GM19193 (cell line): ENCODE results near the gene ACVRL1.

Experiments
- POLR2A ChIP-seq: IDR thresholded peaks from 4 replicates; pipeline ENCODE4 v1.6.1; 2011; ENCODE audit not compliant: insufficient read depth, insufficient read length; ENCODE audit errors: extremely low read depth

ACVRL1 gene

DNA sequence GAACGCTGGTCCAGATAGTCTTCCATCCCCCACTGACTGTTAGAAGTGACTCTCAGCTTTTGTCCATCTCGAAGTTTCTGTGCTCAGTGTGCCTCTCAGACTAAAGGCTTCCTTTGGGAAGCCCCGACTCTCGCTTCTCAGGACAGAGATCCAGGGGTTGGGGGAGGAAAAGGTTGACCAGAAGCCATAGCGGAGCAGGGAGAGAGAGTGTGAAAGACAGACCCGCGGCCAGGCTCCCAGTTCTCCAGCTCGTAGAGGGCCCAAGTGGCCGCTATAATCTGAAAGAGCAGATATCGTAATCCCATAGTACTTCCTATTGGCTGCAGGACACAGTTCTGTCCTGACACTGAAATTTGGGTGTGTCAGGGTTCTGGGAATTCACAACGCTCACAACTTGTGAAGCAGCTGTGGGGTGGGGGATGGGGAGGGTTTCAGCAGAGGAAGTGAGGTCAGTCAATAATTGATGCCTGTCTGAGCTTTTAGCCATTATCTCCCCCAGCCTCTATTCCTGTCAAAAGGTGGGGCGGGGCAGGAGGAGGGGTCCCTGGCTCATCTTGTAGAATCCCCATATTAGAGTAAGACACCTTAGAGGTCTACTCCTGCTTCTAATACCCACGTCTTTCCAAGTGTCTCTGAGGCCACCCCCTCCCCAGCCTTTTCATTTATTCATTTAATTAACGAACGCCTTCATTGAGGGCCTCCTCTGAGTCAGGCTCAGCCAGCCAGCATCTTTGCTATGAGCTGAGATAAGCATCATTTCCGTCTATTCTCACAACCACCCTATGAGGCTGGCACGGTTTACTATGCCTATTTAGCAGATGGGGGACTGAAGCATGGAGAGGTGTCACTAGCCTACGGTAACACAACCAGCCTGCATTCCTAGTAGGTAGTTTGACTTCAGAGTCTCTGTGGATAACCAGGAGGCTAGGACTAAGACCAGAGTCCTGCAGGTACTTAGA lies 1.6 kb upstream of the ACVRL1 start:
- no peak for TF ChIP-seq POLR2A

DNA sequence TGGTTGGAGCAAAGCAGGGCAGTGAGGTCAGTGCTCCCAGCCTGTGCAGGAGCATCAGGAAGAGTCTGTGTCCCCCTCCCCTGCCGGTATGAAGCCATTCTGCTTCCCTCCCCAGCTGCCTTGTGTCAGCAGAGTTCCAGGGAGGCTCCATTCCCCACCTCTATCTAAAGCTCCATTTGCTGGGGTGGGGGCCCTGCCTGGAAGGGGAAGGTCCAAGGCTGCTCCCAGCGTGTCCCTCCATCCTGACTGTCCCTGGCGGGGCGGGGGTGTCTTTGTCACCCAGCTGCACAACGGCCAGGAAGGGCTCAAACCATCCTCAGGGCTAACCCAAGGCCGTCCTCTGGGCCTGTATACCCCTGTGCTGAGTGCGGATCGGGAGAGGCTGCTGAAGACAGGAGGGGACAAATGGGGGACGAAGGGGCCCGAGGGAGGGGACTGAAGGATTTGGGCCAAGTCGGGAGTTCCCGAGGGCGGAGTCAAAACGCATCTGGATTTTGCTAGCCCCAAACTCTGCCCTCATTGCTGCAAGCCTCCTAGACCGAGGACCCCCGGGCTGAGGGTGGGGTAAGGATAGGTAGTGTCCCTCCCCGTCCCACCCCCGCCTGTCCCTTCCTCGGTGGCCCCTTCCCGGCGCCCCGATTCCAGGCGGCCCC lies 748 bp upstream of the ACVRL1 start:
- no peak for TF ChIP-seq POLR2A

DNA sequence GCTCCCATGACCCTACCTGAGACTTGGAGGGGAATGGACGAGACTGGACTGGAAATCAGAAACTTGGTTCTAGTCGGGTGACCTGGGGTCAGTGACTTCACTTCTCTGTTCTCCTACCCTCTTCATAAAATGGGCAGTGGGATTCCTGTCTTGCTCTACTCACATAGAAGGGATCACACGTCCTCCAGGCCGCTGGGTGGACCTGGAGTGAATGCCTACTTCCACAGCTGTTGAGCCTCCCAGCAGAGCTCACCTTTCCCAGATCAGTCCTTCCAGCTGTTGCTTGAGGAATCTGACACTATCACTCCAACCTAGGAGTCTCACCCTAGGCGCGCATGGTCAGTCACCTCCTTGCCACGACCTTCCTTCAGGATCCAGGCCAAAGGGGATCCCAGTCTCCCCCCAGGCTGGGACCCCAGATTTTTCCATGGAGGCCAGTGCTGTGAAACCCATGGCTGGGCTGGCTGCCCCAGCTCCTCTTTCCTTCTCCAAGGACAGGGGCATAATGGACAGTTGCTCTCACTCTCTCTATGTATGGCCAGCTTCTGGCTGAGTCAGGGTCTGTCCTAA lies 637 bp downstream of the ACVRL1 start:
- TF ChIP-seq POLR2A: no peak

DNA sequence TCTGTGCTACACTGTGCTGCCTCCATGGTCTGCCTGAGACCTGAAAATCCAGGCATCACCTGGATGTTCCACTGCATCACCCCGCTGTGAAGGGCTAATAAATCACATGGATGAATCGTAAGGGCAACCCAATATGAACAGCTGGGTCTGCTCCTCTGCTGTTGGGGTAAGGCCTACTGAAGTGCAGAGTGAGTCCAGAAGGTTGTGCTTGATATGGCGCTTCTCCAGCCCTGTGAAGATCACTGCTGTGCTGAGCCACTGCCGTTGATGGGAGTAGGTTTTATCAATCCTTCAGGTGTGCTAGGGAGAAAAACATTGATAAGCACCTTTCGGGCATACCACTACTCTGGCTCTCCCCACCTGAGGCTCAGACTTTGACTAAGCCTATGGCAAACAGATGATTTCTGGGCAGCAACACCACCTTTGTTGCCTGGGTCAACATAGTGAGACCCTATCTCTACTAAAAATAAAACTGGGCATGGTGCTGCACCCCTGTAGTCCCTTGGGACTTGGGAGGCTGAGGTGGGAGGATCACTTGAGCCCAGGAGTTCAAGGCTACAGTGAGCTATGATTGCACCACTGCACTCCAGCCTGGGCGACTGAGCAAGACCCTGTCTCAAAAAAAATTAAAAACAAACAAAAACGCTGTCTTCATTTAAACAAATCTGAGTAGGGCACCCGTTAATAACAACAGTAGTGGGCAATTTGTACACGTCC lies 1.7 kb downstream of the ACVRL1 start:
- TF ChIP-seq POLR2A: no peak

DNA sequence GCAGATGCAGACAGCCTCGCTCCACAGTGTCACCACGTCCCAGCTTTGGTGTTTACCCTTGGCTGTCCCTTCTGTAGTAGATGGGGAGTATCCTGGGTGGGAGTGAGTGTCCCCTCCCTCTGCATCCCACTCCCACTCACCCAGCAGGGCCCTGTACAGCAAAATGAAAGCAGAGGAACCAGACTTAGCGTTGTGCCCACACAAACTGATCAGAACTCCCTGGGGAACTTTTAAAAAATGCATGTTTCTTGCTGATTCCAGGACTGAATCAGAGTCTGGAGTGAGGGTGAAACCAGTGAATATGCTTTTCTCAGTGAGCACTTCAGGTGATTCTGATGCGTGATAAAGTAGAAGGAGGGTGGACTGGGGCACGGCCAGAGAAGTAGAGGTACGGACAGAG lies 2.9 kb downstream of the ACVRL1 start:
- TF ChIP-seq POLR2A: no peak

DNA sequence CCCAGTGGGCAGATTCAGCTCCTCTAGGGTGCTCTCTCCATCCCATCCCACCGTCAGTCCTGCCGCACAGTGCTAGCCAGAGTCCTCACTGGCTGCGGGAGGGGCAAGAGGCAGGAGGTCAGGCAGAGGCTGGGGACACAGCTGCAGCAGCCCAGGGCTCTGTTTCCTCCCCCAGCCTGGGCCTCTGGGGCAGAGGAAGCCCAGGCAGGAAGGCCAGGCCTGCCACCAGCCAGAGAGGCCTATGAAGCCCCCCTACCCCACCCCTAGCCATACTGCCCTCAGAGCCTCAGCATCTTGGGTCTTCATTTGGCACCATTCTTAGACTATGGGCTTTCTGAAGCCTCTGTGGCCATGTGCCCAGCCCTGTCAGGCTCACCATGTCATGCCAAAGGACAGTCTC lies 3.4 kb downstream of the ACVRL1 start:
- TF ChIP-seq POLR2A: no peak

DNA sequence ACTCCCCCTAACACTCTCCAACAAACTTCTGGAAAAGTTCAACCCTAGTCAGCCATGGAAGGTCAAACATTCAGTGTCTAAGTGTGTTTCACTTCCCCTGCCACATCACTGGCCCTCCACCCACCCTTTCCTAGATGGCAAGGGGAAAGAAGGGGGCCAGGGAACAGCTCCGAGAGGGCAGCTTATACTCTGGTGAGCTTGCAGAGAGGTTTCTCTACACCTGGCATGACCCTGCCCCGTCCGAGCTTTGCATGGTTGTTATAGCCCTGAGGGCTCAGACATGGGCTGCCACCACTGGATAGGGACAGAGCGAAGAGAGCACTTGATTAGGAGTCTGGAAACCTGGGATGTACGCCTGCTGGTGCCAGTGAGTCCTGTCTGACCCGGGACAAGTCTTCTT lies 4.0 kb downstream of the ACVRL1 start:
- no peak for TF ChIP-seq POLR2A

DNA sequence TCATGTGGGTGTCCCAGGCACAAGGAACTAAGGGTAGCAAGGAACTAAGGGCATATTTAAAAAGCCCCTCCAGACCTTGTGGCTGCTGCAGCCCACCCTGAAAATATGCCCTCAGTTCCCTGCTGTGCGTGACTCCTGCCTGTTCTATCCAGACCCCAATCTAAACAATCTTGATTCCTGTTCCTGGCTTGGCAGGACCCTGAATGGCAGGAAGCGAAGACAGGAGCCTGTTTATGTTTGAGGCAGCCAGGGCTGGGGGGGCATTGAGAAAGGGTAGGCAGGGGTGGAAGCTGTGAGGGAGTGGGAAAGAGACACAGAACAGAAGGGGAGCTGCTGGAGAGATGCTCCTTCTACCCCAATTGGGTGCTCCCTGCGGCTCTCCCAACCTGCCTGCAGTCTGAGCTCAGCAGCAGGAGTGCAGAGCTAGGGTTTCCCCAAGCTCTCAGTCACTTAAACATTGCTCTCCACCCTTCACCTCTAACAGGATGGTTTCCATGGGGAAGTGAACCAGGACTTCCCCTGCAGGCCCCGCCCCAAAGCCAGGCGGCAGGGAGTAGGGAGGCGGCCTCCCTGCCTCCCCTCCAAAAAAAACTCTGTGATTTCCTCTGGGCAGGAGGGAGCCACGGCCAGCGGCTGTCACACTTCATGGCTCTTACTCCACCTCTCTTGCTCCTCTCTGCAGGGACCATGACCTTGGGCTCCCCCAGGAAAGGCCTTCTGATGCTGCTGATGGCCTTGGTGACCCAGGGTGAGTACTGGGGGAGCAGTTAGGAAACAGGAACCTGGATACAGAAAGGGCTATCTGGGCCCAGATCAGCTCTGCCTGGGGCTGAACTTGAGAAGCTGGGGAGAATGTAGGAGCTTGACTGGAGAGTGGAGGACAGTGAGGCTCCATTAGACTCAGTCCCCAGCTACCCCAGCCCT lies 4.7 kb downstream of the ACVRL1 start:
- no peak for TF ChIP-seq POLR2A

DNA sequence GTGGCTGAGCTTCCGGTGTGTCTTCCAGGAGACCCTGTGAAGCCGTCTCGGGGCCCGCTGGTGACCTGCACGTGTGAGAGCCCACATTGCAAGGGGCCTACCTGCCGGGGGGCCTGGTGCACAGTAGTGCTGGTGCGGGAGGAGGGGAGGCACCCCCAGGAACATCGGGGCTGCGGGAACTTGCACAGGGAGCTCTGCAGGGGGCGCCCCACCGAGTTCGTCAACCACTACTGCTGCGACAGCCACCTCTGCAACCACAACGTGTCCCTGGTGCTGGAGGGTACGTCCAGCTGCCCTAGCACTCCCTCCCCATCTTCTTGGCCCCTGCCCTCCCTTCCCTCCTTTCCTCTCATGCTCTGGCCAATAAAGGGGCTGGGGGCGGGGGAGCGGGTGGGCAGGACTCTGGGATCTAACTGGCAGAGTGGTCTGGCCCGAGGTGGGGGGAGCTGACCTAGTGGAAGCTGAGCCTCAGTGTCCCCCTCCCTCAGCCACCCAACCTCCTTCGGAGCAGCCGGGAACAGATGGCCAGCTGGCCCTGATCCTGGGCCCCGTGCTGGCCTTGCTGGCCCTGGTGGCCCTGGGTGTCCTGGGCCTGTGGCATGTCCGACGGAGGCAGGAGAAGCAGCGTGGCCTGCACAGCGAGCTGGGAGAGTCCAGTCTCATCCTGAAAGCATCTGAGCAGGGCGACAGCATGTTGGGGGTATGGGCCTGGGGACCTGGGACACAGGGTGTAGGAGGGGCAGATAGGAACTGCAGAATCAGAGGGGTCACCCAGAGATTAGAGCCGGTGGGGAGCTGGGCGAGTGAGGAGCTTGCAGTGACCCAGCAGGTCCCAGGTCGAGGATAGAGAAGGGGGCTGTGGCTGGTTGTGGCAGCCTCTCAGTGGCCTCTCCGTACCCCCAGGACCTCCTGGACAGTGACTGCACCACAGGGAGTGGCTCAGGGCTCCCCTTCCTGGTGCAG lies 6.0 kb downstream of the ACVRL1 start:
- no peak for TF ChIP-seq POLR2A

DNA sequence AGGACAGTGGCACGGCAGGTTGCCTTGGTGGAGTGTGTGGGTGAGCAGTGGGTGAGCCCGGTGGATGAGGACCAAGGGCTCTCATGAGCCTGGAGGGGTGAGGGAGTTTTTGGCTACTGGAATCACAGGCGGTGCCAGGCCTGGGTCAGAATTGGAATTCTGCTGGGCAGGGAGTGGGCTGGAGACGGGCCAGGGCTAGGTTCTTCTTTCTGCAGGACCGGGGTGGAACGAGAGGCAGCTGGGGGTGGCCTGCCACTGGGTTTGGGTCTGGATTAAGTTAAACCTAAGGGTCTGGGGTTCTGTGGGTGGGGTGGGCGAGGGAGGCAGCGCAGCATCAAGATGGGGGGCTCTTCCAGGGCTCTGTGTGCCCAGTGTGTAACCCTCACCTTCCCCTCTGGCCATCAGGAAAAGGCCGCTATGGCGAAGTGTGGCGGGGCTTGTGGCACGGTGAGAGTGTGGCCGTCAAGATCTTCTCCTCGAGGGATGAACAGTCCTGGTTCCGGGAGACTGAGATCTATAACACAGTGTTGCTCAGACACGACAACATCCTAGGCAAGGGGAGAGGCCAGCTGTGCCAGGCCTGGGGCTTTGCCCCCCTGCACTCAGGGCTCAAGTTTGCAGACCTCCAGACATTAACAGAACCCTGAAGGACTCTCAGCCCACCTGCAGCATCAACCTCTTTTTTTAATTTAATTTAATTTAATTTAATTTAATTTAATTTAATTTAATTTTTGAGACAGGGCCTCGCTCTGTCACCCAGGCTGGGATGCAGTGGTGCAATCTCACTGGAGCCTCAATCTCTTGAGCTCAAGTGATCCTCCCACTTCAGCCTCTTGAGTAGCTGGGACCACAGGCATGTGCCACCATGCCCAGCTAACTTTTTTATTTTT lies 7.0 kb downstream of the ACVRL1 start:
- no peak for TF ChIP-seq POLR2A

DNA sequence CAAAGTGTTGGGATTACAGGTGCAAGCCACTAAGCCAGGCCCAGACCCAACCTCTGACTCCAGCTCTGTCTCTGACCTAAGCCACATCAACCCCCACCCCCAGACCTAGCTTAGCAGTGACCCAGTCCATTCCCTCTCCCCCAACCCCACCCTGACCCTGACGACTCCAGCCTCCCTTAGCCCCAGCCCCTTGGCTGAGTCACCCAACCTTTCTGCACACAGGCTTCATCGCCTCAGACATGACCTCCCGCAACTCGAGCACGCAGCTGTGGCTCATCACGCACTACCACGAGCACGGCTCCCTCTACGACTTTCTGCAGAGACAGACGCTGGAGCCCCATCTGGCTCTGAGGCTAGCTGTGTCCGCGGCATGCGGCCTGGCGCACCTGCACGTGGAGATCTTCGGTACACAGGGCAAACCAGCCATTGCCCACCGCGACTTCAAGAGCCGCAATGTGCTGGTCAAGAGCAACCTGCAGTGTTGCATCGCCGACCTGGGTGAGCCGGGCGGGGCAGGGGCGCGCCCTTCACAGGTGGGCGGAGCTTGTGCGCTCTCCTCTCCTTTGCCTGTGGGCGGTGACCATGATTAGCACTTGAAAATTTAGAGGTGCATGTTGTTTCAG lies 7.8 kb downstream of the ACVRL1 start:
- TF ChIP-seq POLR2A: no peak

DNA sequence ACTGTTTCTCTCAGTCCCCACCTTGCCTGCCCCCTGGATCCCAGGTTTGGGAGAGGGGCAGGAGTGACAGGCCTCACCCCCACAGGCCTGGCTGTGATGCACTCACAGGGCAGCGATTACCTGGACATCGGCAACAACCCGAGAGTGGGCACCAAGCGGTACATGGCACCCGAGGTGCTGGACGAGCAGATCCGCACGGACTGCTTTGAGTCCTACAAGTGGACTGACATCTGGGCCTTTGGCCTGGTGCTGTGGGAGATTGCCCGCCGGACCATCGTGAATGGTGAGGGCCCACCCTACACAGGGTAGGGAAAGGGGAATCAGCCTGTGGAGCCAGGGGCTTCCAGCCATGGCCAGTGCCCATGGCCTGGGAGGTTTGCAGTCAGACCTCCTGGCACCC lies 8.6 kb downstream of the ACVRL1 start:
- TF ChIP-seq POLR2A: no peak

DNA sequence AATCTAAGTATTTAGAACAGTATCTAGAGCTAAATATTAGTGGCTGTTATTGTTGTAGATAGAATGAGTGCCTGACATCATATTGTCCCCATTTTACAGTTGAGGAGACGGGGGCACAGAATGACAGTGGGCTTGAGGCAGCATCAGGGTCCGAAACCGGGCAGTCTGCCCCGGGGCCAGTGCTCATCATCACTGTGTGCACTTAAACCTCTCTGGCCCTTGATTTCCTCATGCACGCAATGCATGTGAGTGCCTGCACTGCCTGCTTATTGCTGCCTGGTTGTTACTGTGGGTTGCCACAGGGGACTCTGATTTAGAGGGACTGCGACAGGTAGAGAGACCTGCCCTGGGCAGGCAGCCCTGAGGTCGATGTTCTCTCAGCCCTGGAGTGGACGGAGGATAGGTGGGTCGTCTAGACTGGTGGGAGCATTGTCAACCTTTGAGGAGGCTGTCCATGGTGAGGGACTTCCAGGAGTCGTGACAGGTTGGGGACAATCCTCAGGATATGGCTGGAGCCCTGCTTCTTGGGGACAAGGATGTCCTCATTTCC lies 9.8 kb downstream of the ACVRL1 start:
- TF ChIP-seq POLR2A: no peak
